ENCODE results near the gene RGS6. TPM values are rescaled to one million over a fixed set of nuclear protein-coding genes. Genes with fewer than 3 reads are reported as not detected.

The RGS6 gene
- total and polyA plus RNA-seq, 7 donors, result 0.19 to 1.6 (median 0.42) TPM

GRCh38 chr14:72253503-72253902 lies 321.3 kb downstream of the RGS6 start:
- Histone ChIP-seq H3K36me3 (ENCODE audit: insufficient read depth in 1 of 2, low read depth in 1 of 2) (no peaks in the 10 kb centered on the region), H3K27me3 (ENCODE audit: insufficient read depth in 3 of 3, low read length in 2 of 3) (no peaks in the 10 kb centered on the region), H3K9me3 (no peaks in the 10 kb centered on the region), H3K4me3 (no peak overlapping the region), H3K4me1 (no peaks in the 10 kb centered on the region), H3K27ac (no peak overlapping the region)
- WGBS, 3 donors, result 90 to 91% (median 91%) methylated on average over 2 of the region's 2 CpGs
- intact Hi-C loops (cut with DNase I), result no loop called here
- ATAC-seq, result no peak
- TF ChIP-seq CTCF (IDR thresholded peaks at IDR 0.05), result no peak
- no peak for DNase-seq

- Histone ChIP-seq H3K36me3 (ENCODE audit: insufficient read depth in 1 of 2, low read depth in 1 of 2) (no peaks in the 10 kb centered on the region), H3K9me3 (no peaks in the 10 kb centered on the region), H3K27ac (no peak overlapping the region), H3K4me3 (no peak overlapping the region), H3K4me1 (no peaks in the 10 kb centered on the region), H3K27me3 (ENCODE audit: insufficient read depth in 3 of 3, low read length in 2 of 3) (no peaks in the 10 kb centered on the region)
- ATAC-seq, result no peak
- DNase-seq, result no peak
- no peak for TF ChIP-seq CTCF (IDR thresholded peaks at IDR 0.05)
- intact Hi-C loops (cut with DNase I), result no loop called here
- WGBS, 3 donors, result 62 to 77% (median 70%) methylated on average over 2 of the region's 2 CpGs
Measured at GRCh38 chr14:72254202-72254936, 322.1 kb downstream of the RGS6 start.

- DNase-seq (no peak), ATAC-seq (no peak)
- H3K4me3 ChIP-seq, result no peak overlapping the region
- intact Hi-C loops (cut with DNase I), result no loop called here
- 63 to 80% (median 72%) methylated on average over 4 of the region's 4 CpGs for WGBS, 3 donors
- no peak overlapping the region for H3K27ac ChIP-seq
- no peaks in the 10 kb centered on the region for H3K9me3 ChIP-seq
- H3K4me1 ChIP-seq, result no peaks in the 10 kb centered on the region
- TF ChIP-seq CTCF (IDR thresholded peaks at IDR 0.05), result no peak
- no peaks in the 10 kb centered on the region for H3K36me3 ChIP-seq (ENCODE audit: insufficient read depth in 1 of 2, low read depth in 1 of 2)
- H3K27me3 ChIP-seq (ENCODE audit: insufficient read depth in 3 of 3, low read length in 2 of 3), result no peaks in the 10 kb centered on the region
Measured at GRCh38 chr14:72254937-72255472, 322.8 kb downstream of the RGS6 start.

- intact Hi-C loops (cut with DNase I), result no loop called here
- no peaks in the 10 kb centered on the region for H3K4me1 ChIP-seq
- DNase-seq (no peak), ATAC-seq (no peak)
- no peak overlapping the region for H3K27ac ChIP-seq
- WGBS, 3 donors, result 37 to 98% (median 94%) methylated on average over 1 of the region's 1 CpG
- no peaks in the 10 kb centered on the region for H3K27me3 ChIP-seq (ENCODE audit: insufficient read depth in 3 of 3, low read length in 2 of 3)
- no peaks in the 10 kb centered on the region for H3K9me3 ChIP-seq
- no peak overlapping the region for H3K4me3 ChIP-seq
- H3K36me3 ChIP-seq (ENCODE audit: insufficient read depth in 1 of 2, low read depth in 1 of 2), result no peaks in the 10 kb centered on the region
- no peak for TF ChIP-seq CTCF (IDR thresholded peaks at IDR 0.05)
Measured at GRCh38 chr14:72256055-72256454, 323.8 kb downstream of the RGS6 start.
